Activated T-helper 2 cell treated with anti-CD3 and anti-CD28 coated beads, Interferon-gamma antibody, Interleukin-2, Interleukin-4, amounts not matched to agents 10 μg/mL and 5 μg/mL and 100 μg/mL, durations not matched to agents 14 hours and 24 hours and 36 hours (primary cell): ENCODE measurements around the gene KDM4B. TPM values are rescaled to one million over a fixed set of nuclear protein-coding genes. Genes with fewer than 3 reads are reported as not detected.
"Not testable (repeated sequence)": the region's sequence is repeated elsewhere in the genome, so short reads cannot be mapped to it uniquely, and the experiment has no call there.

Experiments used
- DNase-seq: peaks from one replicate; pipeline ENCODE4 v3.0.0; 2021; ENCODE audit warnings: low spot score
- H3K27ac Mint-ChIP-seq: one replicate; pipeline ENCODE4 v1.8.0; 2021; ENCODE audit warnings: mixed read lengths
- H3K27me3 Mint-ChIP-seq: one replicate; pipeline ENCODE4 v1.8.0; 2021; ENCODE audit warnings: low read depth, mixed read lengths
- H3K36me3 Mint-ChIP-seq: one replicate; pipeline ENCODE4 v1.8.0; 2021; ENCODE audit warnings: low read depth, mixed read lengths
- H3K4me1 Mint-ChIP-seq: one replicate; pipeline ENCODE4 v1.8.0; 2021; ENCODE audit warnings: low read depth, mixed read lengths
- H3K4me3 Mint-ChIP-seq: one replicate; pipeline ENCODE4 v1.8.0; 2021; ENCODE audit warnings: low read depth, mild to moderate bottlenecking, moderate library complexity, mixed read lengths
- H3K9me3 Mint-ChIP-seq: one replicate; pipeline ENCODE4 v1.8.0; 2021; ENCODE audit warnings: mixed read lengths
- intact Hi-C: fragments of 100-400 bp; cut with micrococcal nuclease; formaldehyde crosslinking; loops from one replicate; pipeline ENCODE4 v1.15.1; 2023
- total RNA-seq: library from RNA; stranded (reverse); gene quantifications from 2 replicates; pipeline ENCODE4 v1.2.3, GENCODE V29; 2022

The KDM4B gene
- total RNA-seq, 1 donor from 2014 or later = 51.7 TPM

DNA sequence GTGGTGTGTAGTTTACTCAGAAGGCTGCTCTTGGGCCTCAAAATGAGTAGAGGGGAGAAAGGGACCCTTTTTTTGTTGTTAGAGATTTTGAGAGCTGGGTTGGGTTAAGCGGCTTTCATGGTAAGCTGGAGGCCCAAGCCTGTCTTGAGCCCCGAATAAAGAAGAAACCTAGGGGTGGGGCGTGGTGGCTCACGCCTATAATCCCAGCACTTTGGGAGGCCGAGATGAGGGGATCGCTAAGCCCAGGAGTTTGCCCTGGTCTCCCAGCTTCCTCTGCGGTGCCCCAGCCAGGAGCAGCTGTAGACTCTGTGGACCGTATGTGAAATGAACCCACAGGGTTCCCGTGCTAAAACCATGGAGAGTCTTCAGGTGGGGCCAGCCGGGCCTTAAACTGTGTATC, 56.1 kb downstream of the KDM4B start:
- no peaks in the 10 kb centered on the region for H3K27me3 Mint-ChIP-seq
- H3K4me1 Mint-ChIP-seq = no peaks in the 10 kb centered on the region
- H3K9me3 Mint-ChIP-seq = no peaks in the 10 kb centered on the region
- H3K27ac Mint-ChIP-seq = no peak overlapping the region
- no peak for DNase-seq
- no peak overlapping the region for H3K4me3 Mint-ChIP-seq
- H3K36me3 Mint-ChIP-seq = peaks cover 3% of the 10 kb centered on the region
- intact Hi-C loops = no loop called here

GRCh38 chr19:5026706-5027273, 57.9 kb downstream of the KDM4B start:
- H3K27me3 Mint-ChIP-seq = no peaks in the 10 kb centered on the region
- no peak overlapping the region for H3K4me3 Mint-ChIP-seq
- no peaks in the 10 kb centered on the region for H3K9me3 Mint-ChIP-seq
- H3K36me3 Mint-ChIP-seq = peaks cover 3% of the 10 kb centered on the region
- DNase-seq = no peak
- H3K27ac Mint-ChIP-seq = no peak overlapping the region
- no peaks in the 10 kb centered on the region for H3K4me1 Mint-ChIP-seq
- intact Hi-C loops = no loop called here

- Mint-ChIP-seq H3K36me3 (no peaks in the 10 kb centered on the region), H3K9me3 (no peaks in the 10 kb centered on the region), H3K27me3 (no peaks in the 10 kb centered on the region), H3K4me3 (no peak overlapping the region), H3K4me1 (no peaks in the 10 kb centered on the region), H3K27ac (no peak overlapping the region)
- DNase-seq = no peak
- intact Hi-C loops = no loop called here
Measured at GRCh38 chr19:5028229-5028886, 59.4 kb downstream of the KDM4B start.

DNA sequence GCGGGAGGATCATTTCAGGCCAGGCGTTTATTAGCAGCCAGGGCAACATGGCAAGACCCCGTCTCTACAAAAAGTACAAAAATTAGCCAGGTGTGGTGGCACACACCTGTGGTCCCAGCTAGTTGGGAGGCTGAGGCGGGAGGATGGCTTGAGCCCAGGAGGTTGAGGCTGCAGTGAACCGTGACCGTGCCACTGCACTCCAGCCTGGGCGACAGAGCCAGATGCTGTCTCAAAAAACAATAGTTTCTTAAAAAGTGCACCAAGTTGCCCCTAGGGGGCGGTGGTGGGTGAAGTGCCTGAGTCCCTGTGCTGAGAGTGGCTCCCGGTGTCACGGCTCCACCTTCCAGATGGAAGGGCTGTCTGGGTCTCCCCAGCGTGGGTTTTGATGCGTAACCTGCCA, 60.7 kb downstream of the KDM4B start:
- H3K9me3 Mint-ChIP-seq, H3K27ac Mint-ChIP-seq, H3K4me1 Mint-ChIP-seq, H3K36me3 Mint-ChIP-seq, H3K27me3 Mint-ChIP-seq, intact Hi-C loops, H3K4me3 Mint-ChIP-seq: not testable (repeated sequence)
- peak; percentile 49 for DNase-seq

GRCh38 chr19:5030136-5030820, 61.4 kb downstream of the KDM4B start:
- no peak overlapping the region for H3K4me3 Mint-ChIP-seq
- H3K27ac Mint-ChIP-seq = no peak overlapping the region
- no peaks in the 10 kb centered on the region for H3K4me1 Mint-ChIP-seq
- no peaks in the 10 kb centered on the region for H3K9me3 Mint-ChIP-seq
- intact Hi-C loops = loop anchor here (2.0 to 10.0 kb wide), 3 partner anchors 29 to 215 kb away; no protein-coding TSS in a partner anchor
- no peaks in the 10 kb centered on the region for H3K27me3 Mint-ChIP-seq
- no peak for DNase-seq
- H3K36me3 Mint-ChIP-seq = peaks cover 15% of the 10 kb centered on the region

GRCh38 chr19:5030822-5031221, 61.9 kb downstream of the KDM4B start:
- DNase-seq = no peak
- Mint-ChIP-seq H3K4me3 (no peak overlapping the region), H3K36me3 (peaks cover 15% of the 10 kb centered on the region), H3K27ac (no peak overlapping the region), H3K4me1 (no peaks in the 10 kb centered on the region), H3K27me3 (no peaks in the 10 kb centered on the region), H3K9me3 (no peaks in the 10 kb centered on the region)
- intact Hi-C loops = loop anchor here (2.0 to 10.0 kb wide), 3 partner anchors 30 to 216 kb away; no protein-coding TSS in a partner anchor

- intact Hi-C loops = loop anchor here (2.0 to 10.0 kb wide), 3 partner anchors 31 to 217 kb away; no protein-coding TSS in a partner anchor
- H3K27ac Mint-ChIP-seq = no peak overlapping the region
- H3K36me3 Mint-ChIP-seq = peaks cover 15% of the 10 kb centered on the region
- no peaks in the 10 kb centered on the region for H3K27me3 Mint-ChIP-seq
- no peak overlapping the region for H3K4me3 Mint-ChIP-seq
- no peaks in the 10 kb centered on the region for H3K4me1 Mint-ChIP-seq
- peak; percentile 66 for DNase-seq
- H3K9me3 Mint-ChIP-seq = no peaks in the 10 kb centered on the region
Measured at GRCh38 chr19:5031231-5032100, 62.6 kb downstream of the KDM4B start.

GRCh38 chr19:5032101-5032967, 63.4 kb downstream of the KDM4B start:
- no peak for DNase-seq
- Mint-ChIP-seq H3K27ac (no peak overlapping the region), H3K36me3 (peaks cover 15% of the 10 kb centered on the region), H3K9me3 (no peaks in the 10 kb centered on the region), H3K4me3 (no peak overlapping the region), H3K4me1 (no peaks in the 10 kb centered on the region), H3K27me3 (no peaks in the 10 kb centered on the region)
- intact Hi-C loops = loop anchor here (10.0 kb wide), 1 partner anchor 218 kb away; no protein-coding TSS in a partner anchor

DNA sequence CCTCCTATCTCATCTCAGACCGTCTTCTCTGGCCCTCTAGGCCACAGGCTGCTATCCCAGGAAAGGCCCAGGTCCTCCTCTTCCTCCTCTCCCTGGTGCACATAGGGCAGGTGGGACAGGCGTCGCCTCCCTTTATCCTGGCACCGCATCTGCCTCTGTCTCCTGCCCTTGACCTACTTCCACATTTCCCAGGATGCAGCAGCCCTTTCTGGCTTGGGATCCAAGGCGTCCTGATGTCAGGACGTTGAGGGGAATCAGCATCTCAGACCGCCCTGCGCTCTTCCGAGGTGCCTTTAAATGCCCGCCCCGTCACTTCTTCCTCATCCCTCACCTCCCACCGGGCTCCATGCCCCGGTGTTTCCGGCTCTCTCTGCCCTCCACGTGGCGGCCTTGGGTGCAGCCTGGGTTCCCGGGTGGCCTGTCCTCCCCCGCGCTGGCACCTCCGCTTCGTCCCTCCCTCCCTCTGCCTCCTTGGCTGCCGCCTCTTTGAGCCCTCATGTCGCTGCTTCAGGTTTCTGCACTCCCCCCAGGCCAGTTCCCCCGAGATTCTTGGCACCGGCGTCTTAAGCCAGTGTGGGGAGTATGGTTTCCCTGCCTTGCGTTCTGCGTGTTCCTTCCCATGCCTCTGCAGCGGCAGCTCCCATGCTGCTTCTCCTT, 66.3 kb downstream of the KDM4B start:
- Mint-ChIP-seq H3K9me3 (no peaks in the 10 kb centered on the region), H3K4me3 (no peak overlapping the region), H3K27me3 (no peaks in the 10 kb centered on the region), H3K27ac (no peak overlapping the region), H3K36me3 (peaks cover 15% of the 10 kb centered on the region), H3K4me1 (no peaks in the 10 kb centered on the region)
- DNase-seq = no peak
- intact Hi-C loops = loop anchor here (10.0 kb wide), 1 partner anchor 220 kb away; no protein-coding TSS in a partner anchor

DNA sequence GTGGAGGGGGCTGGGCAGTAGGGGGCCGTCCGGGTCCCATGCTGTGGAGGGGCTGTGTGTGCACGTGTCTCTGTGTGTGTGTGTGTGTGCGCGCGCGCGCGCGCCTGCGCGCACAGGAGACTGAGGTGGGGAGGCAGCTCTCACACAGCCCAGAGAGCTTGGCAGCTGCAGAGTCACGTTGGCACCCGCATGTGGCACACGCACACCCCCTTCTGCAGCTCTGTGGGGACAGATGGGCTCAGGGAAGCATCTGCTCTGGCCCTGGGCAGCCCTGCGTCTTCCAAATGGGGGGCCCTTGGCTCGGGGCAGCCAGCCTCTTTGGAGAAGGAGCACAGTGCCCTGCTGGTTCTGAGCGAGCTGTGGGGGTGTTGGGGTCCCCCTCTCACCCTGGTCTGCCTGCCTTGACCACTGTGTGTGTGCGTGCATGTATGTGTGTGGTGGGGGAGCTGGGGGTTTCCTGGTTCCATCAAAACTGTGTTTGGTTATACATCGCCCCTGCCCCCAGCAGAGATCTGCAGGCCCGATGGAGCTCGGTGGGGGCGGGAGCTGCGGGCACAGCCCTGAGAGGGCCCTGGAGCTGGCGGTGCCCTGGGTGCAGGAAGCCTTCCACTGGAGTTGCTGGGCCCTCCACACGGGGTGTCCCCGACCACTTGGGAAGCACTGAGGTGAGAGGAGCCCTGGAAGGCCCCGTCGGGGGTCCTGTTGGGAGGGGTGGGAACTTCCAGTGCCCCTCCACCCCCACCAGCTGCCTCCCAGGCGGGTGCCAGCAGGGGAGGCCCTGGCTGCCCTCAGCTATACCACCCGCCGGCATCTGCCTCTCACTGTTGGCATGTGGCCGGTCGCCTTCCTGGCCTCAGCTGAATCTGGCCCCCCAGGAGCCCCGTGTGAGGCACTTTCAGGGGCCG, 67.1 kb downstream of the KDM4B start:
- no peaks in the 10 kb centered on the region for H3K27me3 Mint-ChIP-seq
- no peak for DNase-seq
- intact Hi-C loops = loop anchor here (10.0 kb wide), 1 partner anchor 221 kb away; no protein-coding TSS in a partner anchor
- no peak overlapping the region for H3K27ac Mint-ChIP-seq
- no peak overlapping the region for H3K4me3 Mint-ChIP-seq
- peaks cover 20% of the 10 kb centered on the region for H3K36me3 Mint-ChIP-seq
- H3K4me1 Mint-ChIP-seq = no peaks in the 10 kb centered on the region
- no peaks in the 10 kb centered on the region for H3K9me3 Mint-ChIP-seq
